Uterus (tissue), 2 donors: Measurements from ENCODE around the gene MXRA7.

Experiments
- CTCF ChIP-seq, 4 experiments: fragments of 200-600 bp in 2 of 4; fragments of 450-650 bp in 2 of 4; sonication (generic) in 2 of 4; IDR thresholded peaks; one replicate each; pipeline ENCODE4 v1.5.1; 2016 to 2019; ENCODE audit warnings: antibody characterized with exemption in 4 of 4, mild to moderate bottlenecking in 2 of 4, moderate library complexity in 1 of 4
- POLR2A ChIP-seq, 2 donors: fragments of 450-650 bp; IDR thresholded peaks; one replicate each; pipeline ENCODE4 v1.6.1; 2016; ENCODE audit warnings: antibody characterized with exemption in 2 of 2, mild to moderate bottlenecking in 1 of 2, moderate library complexity in 1 of 2

- no peak for TF ChIP-seq POLR2A (IDR thresholded peaks at IDR 0.05)
- no peak for TF ChIP-seq CTCF (IDR thresholded peaks at IDR 0.05)
These were observed 13.7 kb downstream of the MXRA7 start for GRCh38 chr17:76696763-76697701.
